SK-N-SH treated with all-trans-retinoic acid at 6 μM for 48 hours (cell line): Measurements from ENCODE around the gene OXLD1.
A peak's percentile ranks its signal among the peaks of the same experiment; 100 is the strongest.

Experiments
- ATAC-seq: fragments of 200-7000 bp; cut with Tn5 transposase; 3 replicates; pipeline ENCODE4 v1.9.1; 2020; ENCODE audit warnings: mild to moderate bottlenecking, moderate library complexity
- ARNTL ChIP-seq: fragments of 450-650 bp; formaldehyde crosslinking; IDR thresholded peaks from 2 replicates; pipeline ENCODE4 v1.5.0; 2020; ENCODE audit warnings: low read depth, mild to moderate bottlenecking, moderate library complexity, borderline replicate concordance
- BACH2 ChIP-seq: fragments of 250-450 bp; sonication (Bioruptor Pico); IDR thresholded peaks from 2 replicates; pipeline ENCODE4 v1.9.0; 2021; ENCODE audit warnings: mild to moderate bottlenecking, borderline replicate concordance
- CSDC2 ChIP-seq: fragments of 250-450 bp; sonication (Bioruptor Pico); IDR thresholded peaks from 2 replicates; pipeline ENCODE4 v1.5.0; 2020; ENCODE audit warnings: mild to moderate bottlenecking, moderate library complexity
- ESRRG ChIP-seq: fragments of 250-450 bp; sonication (Bioruptor Pico); IDR thresholded peaks from 2 replicates; pipeline ENCODE4 v1.6.1; 2021; ENCODE audit warnings: mild to moderate bottlenecking
- GLIS3 ChIP-seq: fragments of 250-450 bp; sonication (Bioruptor Pico); IDR thresholded peaks from 2 replicates; pipeline ENCODE4 v1.5.0; 2020; ENCODE audit warnings: mild to moderate bottlenecking, moderate library complexity
- ISL1 ChIP-seq: fragments of 250-450 bp; sonication (Bioruptor Pico); IDR thresholded peaks from 2 replicates; pipeline ENCODE4 v2.1.2; 2022; ENCODE audit warnings: mild to moderate bottlenecking, moderate library complexity
- OSR1 ChIP-seq: fragments of 250-450 bp; sonication (Bioruptor Pico); IDR thresholded peaks from 2 replicates; pipeline ENCODE4 v1.8.0; 2022; ENCODE audit warnings: moderate library complexity, mild to moderate bottlenecking, inconsistent platforms
- PPARA ChIP-seq: fragments of 250-450 bp; sonication (Bioruptor Pico); IDR thresholded peaks from 2 replicates; pipeline ENCODE4 v1.5.0; 2020; ENCODE audit warnings: mild to moderate bottlenecking, borderline replicate concordance
- RARB ChIP-seq: fragments of 250-450 bp; sonication (Bioruptor Pico); IDR thresholded peaks from 2 replicates; pipeline ENCODE4 v1.8.0; 2021; ENCODE audit warnings: mild to moderate bottlenecking, moderate library complexity
- SNAI2 ChIP-seq: fragments of 250-450 bp; sonication (Bioruptor Pico); IDR thresholded peaks from 2 replicates; pipeline ENCODE4 v1.5.0; 2020; ENCODE audit warnings: mild to moderate bottlenecking, moderate library complexity
- TCF4 ChIP-seq: fragments of 250-450 bp; sonication (Bioruptor Pico); IDR thresholded peaks from 2 replicates; pipeline ENCODE4 v1.8.0; 2021; ENCODE audit warnings: mild to moderate bottlenecking, moderate library complexity, borderline replicate concordance
- TOX ChIP-seq: fragments of 250-450 bp; sonication (Bioruptor Pico); IDR thresholded peaks from 2 replicates; pipeline ENCODE4 v1.8.0; 2021; ENCODE audit warnings: mild to moderate bottlenecking, moderate library complexity, borderline replicate concordance
- ZC3H10 ChIP-seq: fragments of 250-450 bp; sonication (Bioruptor Pico); IDR thresholded peaks from 2 replicates; pipeline ENCODE4 v1.5.1; 2021; ENCODE audit warnings: mild to moderate bottlenecking, moderate library complexity
- ZFP3 ChIP-seq: fragments of 250-450 bp; sonication (Bioruptor Pico); IDR thresholded peaks from 2 replicates; pipeline ENCODE4 v1.5.0; 2020; ENCODE audit warnings: mild to moderate bottlenecking, moderate library complexity
- ZFP30 ChIP-seq: fragments of 450-650 bp; formaldehyde crosslinking; IDR thresholded peaks from 2 replicates; pipeline ENCODE4 v1.5.0; 2022; ENCODE audit warnings: mild to moderate bottlenecking, moderate library complexity
- ZNF565 ChIP-seq: fragments of 450-650 bp; formaldehyde crosslinking; conservative IDR thresholded peaks from 2 replicates; pipeline ENCODE4 v1.5.0; 2020; ENCODE audit warnings: low read depth, mild to moderate bottlenecking, moderate library complexity
- ZNF70 ChIP-seq: fragments of 450-650 bp; formaldehyde crosslinking; IDR thresholded peaks from 2 replicates; pipeline ENCODE4 v1.5.0; 2020; ENCODE audit warnings: mild to moderate bottlenecking, moderate library complexity
- ZNF8 ChIP-seq: fragments of 450-650 bp; formaldehyde crosslinking; IDR thresholded peaks from 2 replicates; pipeline ENCODE4 v1.5.0; 2020; ENCODE audit warnings: mild to moderate bottlenecking, moderate library complexity
- TF ChIP-seq, protein P1 (sequence below): fragments of 250-450 bp; sonication (Bioruptor Pico); IDR thresholded peaks from 2 replicates; pipeline ENCODE4 v1.5.1; 2020; ENCODE audit warnings: low read depth, mild to moderate bottlenecking, moderate library complexity
- TF ChIP-seq, protein P2 (sequence below): fragments of 250-450 bp; sonication (Bioruptor Pico); IDR thresholded peaks from 2 replicates; pipeline ENCODE4 v1.8.0; 2021; ENCODE audit warnings: low read depth, mild to moderate bottlenecking, moderate library complexity, borderline replicate concordance
- TF ChIP-seq, protein P3 (sequence below): fragments of 250-450 bp; sonication (Bioruptor Pico); IDR thresholded peaks from 2 replicates; pipeline ENCODE4 v1.8.0; 2020; ENCODE audit warnings: mild to moderate bottlenecking, moderate library complexity, borderline replicate concordance
- TF ChIP-seq, protein P4 (sequence below): fragments of 250-450 bp; sonication (Bioruptor Pico); IDR thresholded peaks from 2 replicates; pipeline ENCODE4 v1.5.1; 2021; ENCODE audit warnings: mild to moderate bottlenecking, moderate library complexity

OXLD1 gene

DNA sequence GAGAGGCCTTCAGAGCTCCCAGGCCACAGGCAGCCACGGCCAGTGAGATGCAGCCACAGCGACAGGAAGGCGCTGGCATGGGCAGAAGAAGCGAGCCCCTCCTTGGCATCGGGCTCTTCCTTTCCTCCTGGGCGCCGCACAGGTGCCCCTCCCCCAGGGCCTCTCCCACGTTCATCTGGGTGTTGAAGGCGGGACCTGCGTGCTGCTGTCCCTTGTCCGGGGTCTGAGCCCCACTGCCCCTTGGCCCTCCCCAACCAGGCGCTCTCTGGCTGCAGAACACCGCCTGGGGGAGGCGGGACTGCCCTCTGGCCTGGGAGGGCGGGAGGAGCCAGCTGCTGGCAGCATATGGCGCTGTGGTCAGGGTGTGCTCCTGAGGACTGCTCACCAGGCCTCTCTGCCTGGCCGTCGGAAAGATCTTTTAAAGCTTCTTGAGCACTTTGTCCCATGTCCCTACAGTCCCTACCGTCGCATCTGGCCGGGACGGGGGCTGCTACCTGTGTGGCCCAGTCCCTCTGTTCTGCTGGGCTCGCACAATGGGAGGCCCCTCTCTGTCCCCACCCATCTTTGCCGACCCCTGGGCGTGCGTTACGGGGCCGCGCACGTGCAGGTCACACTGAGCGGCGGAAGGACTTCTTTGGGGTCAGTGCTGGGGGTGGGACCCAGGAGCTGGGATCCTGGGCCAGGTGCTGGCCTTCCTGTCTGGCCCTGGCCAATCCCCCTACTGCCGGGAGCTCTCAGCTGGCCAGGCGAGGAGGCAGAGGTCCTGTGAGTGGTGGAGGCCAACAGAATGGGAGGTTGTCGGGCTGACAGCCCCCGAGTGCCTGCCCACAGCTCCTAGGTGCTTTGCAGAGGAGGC is 47.4 kb upstream of the OXLD1 start:
- peak; percentile 0; the same call in 1 of the 3 replicates for ATAC-seq
- TF ChIP-seq CSDC2 (CRISPR knock-in tag) (no peak), PPARA (CRISPR knock-in tag) (no peak), RARB (CRISPR knock-in tag) (no peak), BACH2 (CRISPR knock-in tag) (no peak), ESRRG (no peak), OSR1 (CRISPR knock-in tag) (no peak), TOX (CRISPR knock-in tag) (no peak)
- TF ChIP-seq, protein P1, sequence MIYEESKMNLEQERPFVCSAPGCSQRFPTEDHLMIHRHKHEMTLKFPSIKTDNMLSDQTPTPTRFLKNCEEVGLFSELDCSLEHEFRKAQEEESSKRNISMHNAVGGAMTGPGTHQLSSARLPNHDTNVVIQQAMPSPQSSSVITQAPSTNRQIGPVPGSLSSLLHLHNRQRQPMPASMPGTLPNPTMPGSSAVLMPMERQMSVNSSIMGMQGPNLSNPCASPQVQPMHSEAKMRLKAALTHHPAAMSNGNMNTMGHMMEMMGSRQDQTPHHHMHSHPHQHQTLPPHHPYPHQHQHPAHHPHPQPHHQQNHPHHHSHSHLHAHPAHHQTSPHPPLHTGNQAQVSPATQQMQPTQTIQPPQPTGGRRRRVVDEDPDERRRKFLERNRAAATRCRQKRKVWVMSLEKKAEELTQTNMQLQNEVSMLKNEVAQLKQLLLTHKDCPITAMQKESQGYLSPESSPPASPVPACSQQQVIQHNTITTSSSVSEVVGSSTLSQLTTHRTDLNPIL (CRISPR knock-in tag): no peak
- TF ChIP-seq, protein P2, sequence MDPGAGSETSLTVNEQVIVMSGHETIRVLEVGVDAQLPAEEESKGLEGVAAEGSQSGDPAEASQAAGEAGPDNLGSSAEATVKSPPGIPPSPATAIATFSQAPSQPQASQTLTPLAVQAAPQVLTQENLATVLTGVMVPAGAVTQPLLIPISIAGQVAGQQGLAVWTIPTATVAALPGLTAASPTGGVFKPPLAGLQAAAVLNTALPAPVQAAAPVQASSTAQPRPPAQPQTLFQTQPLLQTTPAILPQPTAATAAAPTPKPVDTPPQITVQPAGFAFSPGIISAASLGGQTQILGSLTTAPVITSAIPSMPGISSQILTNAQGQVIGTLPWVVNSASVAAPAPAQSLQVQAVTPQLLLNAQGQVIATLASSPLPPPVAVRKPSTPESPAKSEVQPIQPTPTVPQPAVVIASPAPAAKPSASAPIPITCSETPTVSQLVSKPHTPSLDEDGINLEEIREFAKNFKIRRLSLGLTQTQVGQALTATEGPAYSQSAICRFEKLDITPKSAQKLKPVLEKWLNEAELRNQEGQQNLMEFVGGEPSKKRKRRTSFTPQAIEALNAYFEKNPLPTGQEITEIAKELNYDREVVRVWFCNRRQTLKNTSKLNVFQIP: no peak

DNA sequence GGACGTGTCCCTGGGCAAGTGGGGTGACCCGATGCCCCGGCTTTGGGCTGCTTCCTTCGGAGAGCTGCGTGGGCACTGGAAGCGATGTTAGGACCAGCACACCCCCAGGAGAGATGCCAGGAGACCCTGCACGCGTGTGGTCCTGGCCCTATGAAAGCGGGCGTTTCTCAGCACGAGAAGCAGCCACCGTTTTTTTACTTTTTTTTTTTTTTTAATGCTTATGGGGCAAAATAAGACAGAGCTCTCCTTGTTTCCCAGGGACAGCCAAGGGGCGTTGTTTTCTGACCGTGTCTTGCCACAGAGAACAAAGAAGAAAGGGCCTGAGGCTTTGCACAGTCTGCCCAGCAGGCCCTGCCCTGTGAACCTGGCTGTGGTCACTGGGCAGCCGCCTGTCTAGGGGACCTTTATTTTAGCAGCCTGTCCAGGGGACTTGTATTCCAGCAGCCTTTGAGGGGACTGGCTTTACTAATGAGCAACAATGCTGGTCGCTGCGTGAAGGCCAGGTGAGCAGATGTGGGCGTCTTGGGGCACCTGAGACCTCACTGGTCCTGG is 46.7 kb upstream of the OXLD1 start:
- no peak for TF ChIP-seq TCF4 (CRISPR knock-in tag)
- TF ChIP-seq, protein P3, sequence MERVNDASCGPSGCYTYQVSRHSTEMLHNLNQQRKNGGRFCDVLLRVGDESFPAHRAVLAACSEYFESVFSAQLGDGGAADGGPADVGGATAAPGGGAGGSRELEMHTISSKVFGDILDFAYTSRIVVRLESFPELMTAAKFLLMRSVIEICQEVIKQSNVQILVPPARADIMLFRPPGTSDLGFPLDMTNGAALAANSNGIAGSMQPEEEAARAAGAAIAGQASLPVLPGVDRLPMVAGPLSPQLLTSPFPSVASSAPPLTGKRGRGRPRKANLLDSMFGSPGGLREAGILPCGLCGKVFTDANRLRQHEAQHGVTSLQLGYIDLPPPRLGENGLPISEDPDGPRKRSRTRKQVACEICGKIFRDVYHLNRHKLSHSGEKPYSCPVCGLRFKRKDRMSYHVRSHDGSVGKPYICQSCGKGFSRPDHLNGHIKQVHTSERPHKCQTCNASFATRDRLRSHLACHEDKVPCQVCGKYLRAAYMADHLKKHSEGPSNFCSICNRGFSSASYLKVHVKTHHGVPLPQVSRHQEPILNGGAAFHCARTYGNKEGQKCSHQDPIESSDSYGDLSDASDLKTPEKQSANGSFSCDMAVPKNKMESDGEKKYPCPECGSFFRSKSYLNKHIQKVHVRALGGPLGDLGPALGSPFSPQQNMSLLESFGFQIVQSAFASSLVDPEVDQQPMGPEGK (CRISPR knock-in tag): no peak
- no peak for TF ChIP-seq ZNF565 (CRISPR knock-in tag)
- TF ChIP-seq, all 23 proteins: peak for 0
- ATAC-seq: peak; percentile 3

DNA sequence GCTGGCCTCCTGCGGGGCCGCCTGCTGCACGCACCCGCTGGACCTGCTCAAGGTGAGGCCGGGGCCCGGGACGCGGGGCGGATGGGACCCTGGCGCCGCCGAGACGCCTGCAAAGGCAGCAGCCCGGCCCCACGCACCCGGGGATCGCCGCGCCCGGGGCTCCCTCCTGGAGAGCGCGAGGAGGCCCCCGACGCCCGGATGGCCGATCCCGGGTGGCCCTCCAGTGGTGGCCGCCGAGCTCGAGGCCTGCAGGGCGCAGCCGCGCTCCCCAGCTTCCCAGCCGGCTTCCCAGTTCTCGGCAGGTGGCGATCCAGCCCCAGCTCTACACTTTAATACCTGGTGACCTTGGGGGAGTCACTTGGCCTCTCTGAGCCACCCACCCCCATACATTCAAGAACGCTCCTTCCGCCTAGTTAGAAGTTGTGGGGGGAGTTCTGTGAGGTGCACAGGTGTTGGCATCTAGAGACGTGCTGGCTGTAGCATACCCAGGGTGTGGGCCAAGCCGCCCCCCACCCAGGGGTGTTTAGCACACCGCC is 46.1 kb upstream of the OXLD1 start:
- no peak for TF ChIP-seq ISL1 (CRISPR knock-in tag)
- TF ChIP-seq TOX (CRISPR knock-in tag): no peak
- TF ChIP-seq ARNTL: no peak; the same call in 1 of the 2 replicates
- no peak for TF ChIP-seq RARB (CRISPR knock-in tag)
- no peak for TF ChIP-seq PPARA (CRISPR knock-in tag)
- TF ChIP-seq TCF4 (CRISPR knock-in tag): no peak
- no peak for TF ChIP-seq ZNF70 (CRISPR knock-in tag)
- TF ChIP-seq GLIS3 (CRISPR knock-in tag): no peak
- ATAC-seq: peak; percentile 52

DNA sequence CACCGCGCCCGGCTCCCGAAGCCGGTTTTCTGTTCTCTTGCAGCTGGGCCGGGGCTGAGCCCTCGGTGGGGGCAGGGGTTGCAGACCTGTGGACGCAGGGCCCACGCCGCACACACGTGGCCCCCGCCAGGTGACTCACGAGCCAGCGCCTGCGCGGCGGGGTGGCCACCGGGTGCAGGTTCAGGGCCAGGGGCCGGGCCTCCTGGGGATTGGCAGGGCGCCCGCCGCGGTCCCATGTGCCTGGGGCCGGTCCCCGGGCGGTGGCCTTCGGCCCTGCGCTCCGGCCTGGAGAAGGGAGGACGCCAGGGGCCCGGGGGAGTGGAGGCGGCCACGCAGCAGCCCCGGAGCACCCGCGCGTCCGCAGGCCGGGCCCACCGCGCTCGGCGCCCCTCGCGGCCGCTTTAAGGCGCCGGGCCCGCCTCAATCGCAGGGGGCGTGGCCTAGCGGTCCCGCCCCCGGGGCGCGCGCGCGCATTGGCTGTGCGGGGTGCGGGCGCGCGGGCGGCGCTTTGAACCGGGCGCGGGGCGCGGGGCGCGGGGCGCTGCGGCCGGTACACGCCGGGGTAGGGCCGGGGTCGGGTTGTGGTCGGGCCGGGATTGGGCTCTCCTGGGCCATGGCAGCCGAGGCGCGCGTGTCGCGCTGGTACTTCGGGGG is 45.5 kb upstream of the OXLD1 start, which contains the start of gene SLC25A10:
Gene SLC25A10, plus strand, starts transcription at position 471 of the 654 bp plus-strand sequence. Its CDS starts 143 bp downstream, at position 614.
- TF ChIP-seq ZNF565 (CRISPR knock-in tag): no peak
- TF ChIP-seq ESRRG: 0 out of 2 replicates have a peak, but pooled peaks have one; percentile 43
- TF ChIP-seq CSDC2 (CRISPR knock-in tag): 0 out of 2 replicates have a peak, but pooled peaks have one; percentile 61
- TF ChIP-seq GLIS3 (CRISPR knock-in tag): no peak
- TF ChIP-seq, protein P4, sequence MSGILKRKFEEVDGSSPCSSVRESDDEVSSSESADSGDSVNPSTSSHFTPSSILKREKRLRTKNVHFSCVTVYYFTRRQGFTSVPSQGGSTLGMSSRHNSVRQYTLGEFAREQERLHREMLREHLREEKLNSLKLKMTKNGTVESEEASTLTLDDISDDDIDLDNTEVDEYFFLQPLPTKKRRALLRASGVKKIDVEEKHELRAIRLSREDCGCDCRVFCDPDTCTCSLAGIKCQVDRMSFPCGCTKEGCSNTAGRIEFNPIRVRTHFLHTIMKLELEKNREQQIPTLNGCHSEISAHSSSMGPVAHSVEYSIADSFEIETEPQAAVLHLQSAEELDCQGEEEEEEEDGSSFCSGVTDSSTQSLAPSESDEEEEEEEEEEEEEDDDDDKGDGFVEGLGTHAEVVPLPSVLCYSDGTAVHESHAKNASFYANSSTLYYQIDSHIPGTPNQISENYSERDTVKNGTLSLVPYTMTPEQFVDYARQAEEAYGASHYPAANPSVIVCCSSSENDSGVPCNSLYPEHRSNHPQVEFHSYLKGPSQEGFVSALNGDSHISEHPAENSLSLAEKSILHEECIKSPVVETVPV (CRISPR knock-in tag): no peak
- no peak for TF ChIP-seq SNAI2 (CRISPR knock-in tag)
- no peak for TF ChIP-seq ZNF8 (CRISPR knock-in tag)
- TF ChIP-seq ZFP3 (CRISPR knock-in tag): 0 out of 2 replicates have a peak, but pooled peaks have one; percentile 12
- TF ChIP-seq ZC3H10 (CRISPR knock-in tag): peak; percentile 10; the same call in 1 of the 2 replicates
- TF ChIP-seq ZFP30 (CRISPR knock-in tag): no peak
- TF ChIP-seq ISL1 (CRISPR knock-in tag): no peak
- ATAC-seq: peak; percentile 57
